OCI-M2 (cell line): Measurements from ENCODE around the gene KIAA0930.

Experiments
- DNase-seq: peaks from one replicate; lab custom pipeline; 2025; ENCODE audit not compliant: unreplicated experiment; lab: John Stamatoyannopoulos, UW

KIAA0930 gene

DNA sequence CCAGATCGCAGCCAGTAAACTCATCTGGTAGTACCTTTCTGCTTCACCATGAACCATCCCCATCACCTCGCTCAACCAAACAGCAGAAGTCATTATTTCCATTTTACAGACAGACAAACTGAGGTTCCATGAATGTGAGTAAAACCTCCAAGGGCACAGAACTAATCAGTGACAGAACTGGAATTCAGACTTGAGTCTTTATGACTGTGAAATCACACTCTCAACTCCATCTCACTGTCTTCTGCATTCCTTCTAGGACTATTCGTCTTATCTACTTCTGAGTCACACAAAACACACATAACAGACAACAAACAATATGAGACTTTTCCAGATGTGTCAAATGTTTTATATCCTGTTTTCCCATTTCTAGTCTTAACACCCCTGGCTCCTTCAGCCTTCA is 86.3 kb downstream of the KIAA0930 start:
- no peak for DNase-seq

DNA sequence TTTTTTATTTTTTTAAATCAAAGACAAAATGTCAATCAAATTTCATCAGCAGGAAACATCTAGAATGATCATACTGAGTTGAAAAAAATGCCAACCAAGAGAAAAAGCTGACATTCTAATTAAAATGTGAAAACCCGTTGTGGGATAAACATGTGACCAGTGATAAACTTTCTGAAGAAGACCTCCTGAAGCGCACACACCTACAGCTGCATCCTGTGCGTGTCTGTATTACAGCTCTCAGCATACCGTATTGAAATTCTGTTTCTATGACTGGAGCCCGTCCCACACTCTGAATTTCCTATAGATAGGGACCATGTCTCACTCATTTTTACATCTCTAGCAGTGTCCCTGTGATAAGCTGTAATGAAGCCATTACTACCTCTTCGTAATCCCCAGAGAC is 89.2 kb downstream of the KIAA0930 start:
- no peak for DNase-seq

- no peak for DNase-seq
Measured at GRCh38 chr22:45150139-45150538, 90.6 kb downstream of the KIAA0930 start.

- no peak for DNase-seq
Measured at GRCh38 chr22:45149671-45150070, 91.0 kb downstream of the KIAA0930 start.

DNA sequence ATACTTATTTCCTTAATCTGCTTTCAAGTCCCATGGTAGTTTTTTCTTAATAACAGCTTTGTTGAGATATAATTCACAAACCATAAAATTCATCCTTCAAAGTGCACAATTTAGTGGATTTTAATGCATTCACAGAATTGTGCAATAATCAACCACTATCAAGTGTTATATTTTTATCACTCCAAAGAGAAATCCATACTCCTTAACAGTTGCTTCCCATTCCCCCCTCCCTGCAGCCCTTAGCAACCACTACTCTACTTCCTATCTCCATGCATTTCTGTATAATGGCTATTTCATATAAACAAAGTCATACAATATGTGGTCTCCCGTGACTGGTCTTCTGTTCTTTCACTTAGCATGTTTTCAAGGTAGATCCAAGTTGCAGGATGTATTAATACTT is 95.8 kb downstream of the KIAA0930 start:
- DNase-seq, result no peak

DNA sequence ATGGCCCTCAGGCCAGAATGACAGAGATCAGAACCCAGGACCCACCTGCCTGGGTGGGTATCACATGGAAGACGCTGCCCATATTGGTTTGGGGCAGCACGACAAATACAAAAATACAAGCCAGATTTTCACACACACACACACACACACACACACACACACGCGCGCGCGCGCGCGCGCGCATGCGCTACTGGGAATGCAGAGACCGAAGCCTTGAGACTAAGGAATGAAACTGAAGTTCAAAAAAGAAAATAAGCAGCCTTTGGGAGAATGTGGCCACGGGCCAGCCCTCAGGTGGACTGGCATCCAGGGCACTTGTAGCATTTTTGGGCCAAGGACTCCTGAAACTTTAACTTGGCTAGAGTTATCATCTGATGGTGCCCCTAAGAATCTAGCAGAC is 98.3 kb downstream of the KIAA0930 start:
- no peak for DNase-seq
